GM21717 (cell line): ENCODE measurements around the gene ACHE.
"Not testable (repeated sequence)": the region's sequence is repeated elsewhere in the genome, so short reads cannot be mapped to it uniquely, and the experiment has no call there.

ENCODE experiments used
- ATAC-seq: cut with Tn5 transposase; IDR thresholded peaks from one replicate; pipeline ENCODE4 v1.9.1; 2021; ENCODE audit warnings: mild to moderate bottlenecking, moderate library complexity; ENCODE audit not compliant: unreplicated experiment

The ACHE gene

GRCh38 chr7:100895701-100895955, at the start of gene ACHE:
ACHE (minus strand) TSS chr7:100895888; CDS start chr7:100894232, 1,656 bp downstream.
- no peak for ATAC-seq

GRCh38 chr7:100944138-100944537, 48.5 kb upstream of the ACHE start:
- ATAC-seq, result no peak

- no peak for ATAC-seq
These were observed 48.0 kb upstream of the ACHE start for GRCh38 chr7:100943693-100944092.

GRCh38 chr7:100942045-100942774, 46.5 kb upstream of the ACHE start:
- no peak for ATAC-seq

- not testable (repeated sequence) for ATAC-seq
These were observed 40.5 kb upstream of the ACHE start for GRCh38 chr7:100936167-100936566.

DNA sequence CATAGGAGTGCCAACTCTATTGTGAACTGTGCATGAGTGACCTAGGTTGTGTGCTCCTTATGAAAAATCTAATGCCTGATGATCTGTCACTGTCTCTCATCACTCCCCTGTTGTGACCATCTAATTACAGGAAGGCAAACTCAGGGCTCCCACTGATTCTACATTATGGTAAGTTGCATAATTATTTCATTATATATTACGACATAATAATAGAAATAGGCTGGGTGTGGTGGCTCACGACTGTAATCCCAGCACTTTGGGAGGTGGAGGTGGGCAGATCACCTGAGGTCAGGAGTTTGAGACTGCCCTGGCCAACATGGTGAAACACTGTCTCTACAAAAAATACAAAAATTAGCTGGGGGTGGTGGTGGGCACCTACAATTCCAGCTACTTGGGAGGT, 39.7 kb upstream of the ACHE start:
- not testable (repeated sequence) for ATAC-seq

- no peak for ATAC-seq
These were observed 38.0 kb upstream of the ACHE start for GRCh38 chr7:100933734-100934133.

- no peak for ATAC-seq
These were observed 34.1 kb upstream of the ACHE start for GRCh38 chr7:100929808-100930174.

DNA sequence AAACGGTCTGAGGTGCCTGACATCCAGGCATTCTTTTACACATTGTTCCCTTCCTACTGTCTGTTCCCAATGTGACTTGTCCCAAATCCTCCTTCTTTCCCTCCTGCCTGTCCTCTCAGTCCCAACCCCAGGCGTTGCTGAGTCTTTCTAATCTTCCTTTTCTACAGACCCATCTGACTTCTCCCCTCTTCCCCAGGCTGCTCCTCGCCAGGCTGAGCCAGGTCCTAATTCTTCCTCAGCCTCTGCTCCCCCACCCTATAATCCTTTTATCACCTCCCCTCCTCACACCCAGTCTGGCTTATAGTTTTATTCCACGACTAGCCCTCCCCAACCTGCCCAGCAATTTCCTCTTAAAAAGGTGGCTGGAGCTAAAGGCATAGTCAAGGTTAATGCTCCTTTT, 27.9 kb upstream of the ACHE start:
- ATAC-seq, result not testable (repeated sequence)

GRCh38 chr7:100921039-100921438, 25.4 kb upstream of the ACHE start:
- no peak for ATAC-seq

GRCh38 chr7:100919779-100920437, 24.2 kb upstream of the ACHE start:
- ATAC-seq, result not testable (repeated sequence)

DNA sequence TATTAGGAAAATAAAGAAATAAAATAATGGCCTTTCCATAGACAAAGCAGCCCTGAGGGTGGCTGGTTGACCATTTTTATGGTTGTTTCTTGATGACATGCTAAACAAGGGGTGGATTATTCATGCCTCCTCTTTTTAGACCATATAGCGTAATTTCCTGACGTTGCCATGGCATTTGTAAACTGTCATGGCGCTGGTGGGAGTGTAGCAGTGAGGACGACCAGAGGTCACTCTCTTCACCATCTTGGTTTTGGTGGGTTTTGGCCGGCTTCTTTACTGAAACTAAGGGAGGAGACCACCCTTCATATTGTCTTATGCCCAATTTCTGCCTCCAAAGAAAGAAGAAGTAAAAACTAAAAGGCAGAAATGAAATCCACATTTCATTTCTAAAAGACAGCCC, 23.6 kb upstream of the ACHE start:
- not testable (repeated sequence) for ATAC-seq

- ATAC-seq, result no peak
These were observed 19.3 kb upstream of the ACHE start for GRCh38 chr7:100914879-100915447.

DNA sequence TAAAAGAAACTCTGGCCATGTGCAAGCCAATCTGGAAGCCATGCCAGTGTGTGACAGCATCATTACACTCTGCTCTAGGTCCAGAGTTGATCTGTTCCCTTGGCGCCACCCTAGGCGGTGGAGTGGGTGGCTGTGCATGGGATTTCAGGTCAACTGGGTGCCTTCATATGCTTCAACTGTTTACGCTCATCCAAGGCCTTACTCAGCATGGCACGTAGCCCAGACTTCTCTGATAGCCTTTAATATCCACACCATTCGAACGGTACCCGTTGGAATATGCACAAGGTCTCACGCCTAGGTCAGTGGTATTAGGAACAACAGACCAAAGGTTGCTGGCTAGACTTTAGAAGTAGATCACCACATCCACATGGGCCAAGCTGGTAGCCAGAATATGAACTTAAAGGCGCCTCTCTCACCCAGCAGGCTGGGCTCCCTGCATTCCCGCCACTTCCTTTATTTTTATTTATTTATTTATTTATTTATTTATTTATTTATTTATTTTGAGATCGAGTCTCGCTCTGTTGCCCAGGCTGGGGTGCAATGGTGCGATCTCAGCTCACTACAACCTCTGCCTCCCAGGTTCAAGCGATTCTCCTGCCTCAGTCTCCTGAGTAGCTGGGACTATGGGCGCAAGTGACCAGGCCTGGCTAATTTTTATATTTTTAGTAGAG, 18.7 kb upstream of the ACHE start:
- no peak for ATAC-seq

DNA sequence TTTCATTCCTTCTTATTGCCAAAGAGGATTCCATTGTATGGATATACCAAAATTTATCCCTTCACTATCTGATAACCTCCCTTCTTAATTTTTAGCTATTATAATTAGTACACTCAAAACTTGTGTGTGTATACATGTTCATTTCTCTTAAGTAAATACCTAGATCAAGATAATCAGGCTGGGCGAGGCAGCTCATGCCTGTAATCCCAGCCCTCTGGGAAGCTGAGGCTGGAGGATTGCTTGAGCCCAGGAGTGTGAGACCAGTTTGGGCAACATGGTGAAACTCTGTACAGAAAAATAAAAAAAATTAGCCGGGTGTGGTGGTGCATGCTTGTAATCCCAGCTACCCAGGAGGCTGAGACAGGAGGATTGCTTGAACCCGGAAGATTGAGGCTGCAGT, 15.8 kb upstream of the ACHE start:
- no peak for ATAC-seq

- ATAC-seq, result not testable (repeated sequence)
These were observed 14.8 kb upstream of the ACHE start for GRCh38 chr7:100910443-100910842.

DNA sequence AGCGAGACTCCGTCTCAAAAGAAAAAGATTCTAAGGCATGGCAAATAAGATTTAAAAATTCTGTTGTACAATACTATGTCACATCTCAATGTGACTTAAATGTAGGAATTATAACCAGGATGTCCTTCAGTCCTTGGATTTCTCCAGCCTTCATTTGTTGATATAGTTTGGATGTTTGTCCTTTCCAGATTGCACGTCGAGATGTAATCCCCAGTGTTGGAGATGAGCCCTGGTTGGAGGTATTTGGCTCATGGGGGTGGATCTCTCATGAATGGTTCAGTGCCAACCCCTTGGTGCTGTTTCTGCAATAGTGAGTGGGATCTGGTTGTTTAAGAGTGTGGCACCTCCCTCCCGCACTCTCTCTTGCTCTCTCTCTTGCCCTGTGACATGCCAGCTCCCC, 12.8 kb upstream of the ACHE start:
- ATAC-seq, result no peak

DNA sequence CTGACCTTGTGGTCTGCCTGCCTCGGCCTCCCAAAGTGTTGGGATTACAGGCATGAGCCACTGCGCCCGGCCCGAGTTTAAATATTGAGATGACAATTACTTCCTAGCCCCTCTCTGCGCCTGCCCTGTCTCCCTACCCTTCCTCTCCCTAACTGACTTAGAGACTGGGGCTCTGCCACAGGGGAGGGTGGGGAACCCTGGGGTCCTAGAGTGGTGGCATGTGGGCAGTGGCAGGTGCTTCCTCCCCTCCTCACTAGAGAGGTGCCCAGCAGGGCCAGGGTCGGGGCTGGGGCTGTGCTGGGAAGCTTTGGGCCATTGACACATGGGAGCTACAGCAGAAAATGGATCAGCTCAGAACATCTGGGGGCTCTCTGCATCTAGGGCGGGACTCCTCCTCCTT, 7.0 kb upstream of the ACHE start:
- no peak for ATAC-seq

DNA sequence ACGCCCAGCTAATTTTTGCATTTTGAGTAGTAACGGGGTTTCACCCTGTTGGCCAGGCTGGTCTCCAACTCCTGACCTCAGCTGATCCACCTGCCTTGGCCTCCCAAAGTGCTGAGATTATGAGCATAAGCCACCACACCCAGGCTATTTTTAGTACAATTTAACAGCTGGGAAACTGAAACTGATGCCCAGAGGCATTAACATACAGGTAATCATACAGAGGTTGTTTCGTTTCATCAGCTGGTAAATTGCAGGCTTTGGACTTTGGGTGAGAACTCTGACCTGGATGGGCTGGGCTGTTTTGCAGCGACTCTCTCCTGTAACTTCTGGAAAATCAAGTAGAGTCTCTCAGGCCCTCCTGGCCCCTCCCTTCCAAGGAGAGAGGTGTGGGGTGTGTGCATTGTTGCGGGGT, 6.2 kb upstream of the ACHE start:
- ATAC-seq, result no peak

DNA sequence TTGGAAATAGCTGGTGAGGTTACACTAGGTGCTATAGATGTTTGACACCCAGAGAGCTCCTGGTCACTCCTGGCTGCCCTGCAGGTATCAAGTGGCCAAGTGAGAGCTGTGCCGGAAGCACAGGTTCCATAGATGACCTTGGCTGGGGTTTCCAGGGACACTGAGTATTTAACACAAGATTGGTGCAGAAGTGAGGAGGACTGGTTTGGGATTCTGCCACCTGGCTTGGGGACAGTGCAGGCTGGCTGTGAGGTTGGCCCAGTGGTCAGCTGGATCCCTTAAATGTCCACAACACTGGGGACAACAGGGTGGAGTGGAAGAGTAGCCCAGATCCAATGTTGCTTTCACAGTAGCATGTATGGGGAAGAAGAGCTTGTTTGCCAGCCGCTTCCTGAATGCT, 5.3 kb upstream of the ACHE start:
- no peak for ATAC-seq

GRCh38 chr7:100899432-100899831, 3.7 kb upstream of the ACHE start:
- no peak for ATAC-seq
